H1 (cell line): ENCODE data around the gene BSPH1. TPM values are rescaled to one million over a fixed set of nuclear protein-coding genes. Genes with fewer than 3 reads are reported as not detected.

ENCODE experiments used
- polyA plus RNA-seq, 7 experiments: library from polyadenylated mRNA; depleted of rRNA in 3 of 7; stranded (reverse) in 5 of 7; unstranded in 2 of 7; fragments of >200 nt in 5 of 7; fragments of 200-250 nt in 2 of 7; gene quantifications; 1 replicate in 5 of 7; 2 replicates in 1 of 7; 4 replicates in 1 of 7; pipeline versions ENCODE4 v1.2.1 to v1.2.3, GENCODE V29; 2011 to 2013; ENCODE audit warnings: missing spikeins in 2 of 7, mixed read lengths in 2 of 7
- total RNA-seq: library from RNA; stranded (reverse); fragmentation: NEBNext Ultra II Directional; extraction: Animal tissue kit (Norgen Biotek cat#: 25700); gene quantifications from 2 replicates; pipeline ENCODE4 v1.2.1, GENCODE V29; 2021

The BSPH1 gene
- total and polyA plus RNA-seq, 2 of the 8 experiments (the other 6 are each of a cell fraction or from before 2014, with no cell fraction given), result not detected

Other genes with a start within 250 kb of the BSPH1 start
- gene NOP53, start 246.6 kb downstream of the BSPH1 start, total RNA-seq, result 245 and 262 TPM in 2 replicates
- gene NOP53, start 246.6 kb downstream of the BSPH1 start, polyA plus RNA-seq (2011; rRNA removed), result 107 and 220 TPM in 2 replicates
- 361 and 371 TPM in 2 replicates for gene SELENOW, start 213.5 kb downstream of the BSPH1 start, total RNA-seq
- 588 and 709 TPM in 2 replicates for gene SELENOW, start 213.5 kb downstream of the BSPH1 start, polyA plus RNA-seq (2011; rRNA removed)
- gene TPRX1, start 187.6 kb downstream of the BSPH1 start, total RNA-seq, result not detected in 2 replicates
- gene TPRX1, start 187.6 kb downstream of the BSPH1 start, polyA plus RNA-seq (2011; rRNA removed), result 0.03 and 0.05 TPM in 2 replicates
- gene CRX, start 170.2 kb downstream of the BSPH1 start, total RNA-seq, result not detected in 2 replicates
- 0.06 and 0.08 TPM in 2 replicates for gene CRX, start 170.2 kb downstream of the BSPH1 start, polyA plus RNA-seq (2011; rRNA removed)
- not detected in 2 replicates for gene TPRX2, start 132.9 kb downstream of the BSPH1 start, total RNA-seq
- gene TPRX2, start 132.9 kb downstream of the BSPH1 start, polyA plus RNA-seq (2011; rRNA removed), result not detected in 2 replicates
- gene SULT2A1, start 105.9 kb downstream of the BSPH1 start, total RNA-seq, result not detected in 2 replicates
- gene SULT2A1, start 105.9 kb downstream of the BSPH1 start, polyA plus RNA-seq (2011; rRNA removed), result not detected in 2 replicates
- not detected in 2 replicates for gene ELSPBP1, start 2.5 kb upstream of the BSPH1 start, total RNA-seq
- gene ELSPBP1, start 2.5 kb upstream of the BSPH1 start, polyA plus RNA-seq (2011; rRNA removed), result not detected in 2 replicates
- gene CABP5, start 51.9 kb upstream of the BSPH1 start, total RNA-seq, result not detected in 2 replicates
- gene CABP5, start 51.9 kb upstream of the BSPH1 start, polyA plus RNA-seq (2011; rRNA removed), result not detected in 2 replicates
- gene PLA2G4C, start 118.6 kb upstream of the BSPH1 start, total RNA-seq, result 14.9 and 17.5 TPM in 2 replicates
- 14.9 and 20.5 TPM in 2 replicates for gene PLA2G4C, start 118.6 kb upstream of the BSPH1 start, polyA plus RNA-seq (2011; rRNA removed)
- 97.7 and 113 TPM in 2 replicates for gene LIG1, start 178.2 kb upstream of the BSPH1 start, total RNA-seq
- 67.6 and 87.0 TPM in 2 replicates for gene LIG1, start 178.2 kb upstream of the BSPH1 start, polyA plus RNA-seq (2011; rRNA removed)
- 10.1 and 10.4 TPM in 2 replicates for gene ZSWIM9, start 178.5 kb upstream of the BSPH1 start, total RNA-seq
- gene ZSWIM9, start 178.5 kb upstream of the BSPH1 start, polyA plus RNA-seq (2011; rRNA removed), result 1.5 and 3.8 TPM in 2 replicates